ENCODE data around the gene BCOR. TPM values are rescaled to one million over a fixed set of nuclear protein-coding genes. Genes with fewer than 3 reads are reported as not detected.

Gene BCOR
- total and polyA plus RNA-seq, 2 of the 13 experiments (the other 11 are each of a cell fraction or from before 2014, with no cell fraction given), result 14.3 to 15.2 TPM

DNA sequence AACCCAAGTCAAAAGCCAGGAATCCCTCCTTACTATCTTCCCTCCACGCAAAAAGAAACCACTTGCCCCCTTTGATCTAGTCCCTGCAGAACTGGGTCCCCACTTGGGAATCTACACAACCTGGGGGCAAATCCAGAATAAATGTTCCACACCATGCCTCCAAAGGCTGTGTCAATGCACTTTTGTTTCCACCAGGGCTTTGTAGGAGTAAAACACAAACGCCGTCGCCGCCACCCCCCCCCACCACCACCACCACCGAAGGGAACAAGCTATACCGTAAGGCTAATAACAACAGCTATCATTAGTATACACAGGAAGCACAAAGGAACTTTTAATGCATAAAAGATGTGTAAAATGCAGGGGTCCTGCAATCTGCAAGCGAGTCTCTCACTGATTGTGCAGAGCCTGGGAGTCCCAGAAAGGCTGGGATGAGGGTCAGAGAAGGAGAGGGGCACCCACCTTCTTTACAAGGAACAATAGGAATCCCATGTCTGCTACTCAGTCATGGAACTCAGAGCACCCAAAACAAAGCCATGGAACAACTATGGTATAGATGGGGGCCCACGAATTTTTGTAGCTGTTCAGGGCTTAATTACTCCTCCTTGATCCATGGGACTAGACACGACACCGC, 13.2 kb downstream of the BCOR start:
- Histone ChIP-seq H2AFZ (ENCODE audit: low read length) (no peak overlapping the region), H3K27me3 (ENCODE audit: control insufficient read depth in 1 of 2, insufficient read depth in 2 of 2, low read length in 2 of 2) (no peaks in the 10 kb centered on the region), H3K27ac (ENCODE audit: extremely low read length, insufficient read depth, low read length) (peak overlapping the region; percentile 76), H3K9me3 (ENCODE audit: low read length) (no peaks in the 10 kb centered on the region), H3K36me3 (replicated peaks in 1 of 2; ENCODE audit: control insufficient read depth in 1 of 2, insufficient read depth in 2 of 2, low read length in 2 of 2) (no peaks in the 10 kb centered on the region; a peak in 1 of 5 replicates), H3K4me3 (replicated peaks in 1 of 3; ENCODE audit: insufficient read depth in 1 of 3, low read depth in 2 of 3, low read length in 3 of 3) (peak overlapping the region in 2 of 3 experiments; percentile 50 to 67; a peak in 2 of 6 replicates), H3K4me1 (ENCODE audit: insufficient read depth, low read length) (peaks cover 85% of the 10 kb centered on the region), H3K79me2 (ENCODE audit: insufficient read depth, low read length) (peaks cover 89% of the 10 kb centered on the region), H3K9ac (ENCODE audit: insufficient read depth, low read depth, low read length) (peak overlapping the region; percentile 54; the same call in 1 of the 2 replicates), H4K20me1 (ENCODE audit: insufficient read depth, low read length) (peaks cover 44% of the 10 kb centered on the region), H3K4me2 (ENCODE audit: low read depth, low read length) (peak overlapping the region; percentile 66)
- no TSS peak for BruUV-seq (replicated peaks)
- 34% methylated on average over 10 of the region's 11 CpGs for WGBS (ENCODE audit: low lambda C conversion rate)
- FAIRE-seq (no peak), ATAC-seq (no peak), DNase-seq (ENCODE audit: low spot score) (no peak)
- POLR2A ChIA-PET, result interaction anchor here (0.8 to 1.6 kb wide), 2 partner anchors 13 to 24 kb away, joined by 3 to 5 read pairs; partner anchors contain the start of gene BCOR
- CTCF ChIA-PET (ENCODE audit: low intra/inter-chr PET ratio, low total read pairs), result no interaction called here
- in situ Hi-C loops (cut with HindIII; ENCODE audit: extremely low pct_ligation_motif_present, low pct_unique_long_range_greater_than_20kb), result loop anchor here (10.0 kb wide), 1 partner anchor 180 kb away; no protein-coding TSS in a partner anchor
- intact Hi-C loops (cut with micrococcal nuclease; ENCODE audit: unreplicated experiment), result loop anchor here (5.0 kb wide), 2 partner anchors 73 to 88 kb away; no protein-coding TSS in a partner anchor
- TF ChIP-seq BRD4 (CRISPR knock-in tag; IDR thresholded peaks at IDR 0.05), result no peak
- no peak for TF ChIP-seq ZNF44 (CRISPR knock-in tag; IDR thresholded peaks at IDR 0.05)
- TF ChIP-seq, protein P1, sequence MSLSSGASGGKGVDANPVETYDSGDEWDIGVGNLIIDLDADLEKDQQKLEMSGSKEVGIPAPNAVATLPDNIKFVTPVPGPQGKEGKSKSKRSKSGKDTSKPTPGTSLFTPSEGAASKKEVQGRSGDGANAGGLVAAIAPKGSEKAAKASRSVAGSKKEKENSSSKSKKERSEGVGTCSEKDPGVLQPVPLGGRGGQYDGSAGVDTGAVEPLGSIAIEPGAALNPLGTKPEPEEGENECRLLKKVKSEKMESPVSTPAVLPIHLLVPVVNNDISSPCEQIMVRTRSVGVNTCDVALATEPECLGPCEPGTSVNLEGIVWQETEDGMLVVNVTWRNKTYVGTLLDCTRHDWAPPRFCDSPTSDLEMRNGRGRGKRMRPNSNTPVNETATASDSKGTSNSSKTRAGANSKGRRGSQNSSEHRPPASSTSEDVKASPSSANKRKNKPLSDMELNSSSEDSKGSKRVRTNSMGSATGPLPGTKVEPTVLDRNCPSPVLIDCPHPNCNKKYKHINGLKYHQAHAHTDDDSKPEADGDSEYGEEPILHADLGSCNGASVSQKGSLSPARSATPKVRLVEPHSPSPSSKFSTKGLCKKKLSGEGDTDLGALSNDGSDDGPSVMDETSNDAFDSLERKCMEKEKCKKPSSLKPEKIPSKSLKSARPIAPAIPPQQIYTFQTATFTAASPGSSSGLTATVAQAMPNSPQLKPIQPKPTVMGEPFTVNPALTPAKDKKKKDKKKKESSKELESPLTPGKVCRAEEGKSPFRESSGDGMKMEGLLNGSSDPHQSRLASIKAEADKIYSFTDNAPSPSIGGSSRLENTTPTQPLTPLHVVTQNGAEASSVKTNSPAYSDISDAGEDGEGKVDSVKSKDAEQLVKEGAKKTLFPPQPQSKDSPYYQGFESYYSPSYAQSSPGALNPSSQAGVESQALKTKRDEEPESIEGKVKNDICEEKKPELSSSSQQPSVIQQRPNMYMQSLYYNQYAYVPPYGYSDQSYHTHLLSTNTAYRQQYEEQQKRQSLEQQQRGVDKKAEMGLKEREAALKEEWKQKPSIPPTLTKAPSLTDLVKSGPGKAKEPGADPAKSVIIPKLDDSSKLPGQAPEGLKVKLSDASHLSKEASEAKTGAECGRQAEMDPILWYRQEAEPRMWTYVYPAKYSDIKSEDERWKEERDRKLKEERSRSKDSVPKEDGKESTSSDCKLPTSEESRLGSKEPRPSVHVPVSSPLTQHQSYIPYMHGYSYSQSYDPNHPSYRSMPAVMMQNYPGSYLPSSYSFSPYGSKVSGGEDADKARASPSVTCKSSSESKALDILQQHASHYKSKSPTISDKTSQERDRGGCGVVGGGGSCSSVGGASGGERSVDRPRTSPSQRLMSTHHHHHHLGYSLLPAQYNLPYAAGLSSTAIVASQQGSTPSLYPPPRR (CRISPR knock-in tag; IDR thresholded peaks at IDR 0.05; ENCODE audit: borderline replicate concordance), result no peak
- TF ChIP-seq, protein P2, sequence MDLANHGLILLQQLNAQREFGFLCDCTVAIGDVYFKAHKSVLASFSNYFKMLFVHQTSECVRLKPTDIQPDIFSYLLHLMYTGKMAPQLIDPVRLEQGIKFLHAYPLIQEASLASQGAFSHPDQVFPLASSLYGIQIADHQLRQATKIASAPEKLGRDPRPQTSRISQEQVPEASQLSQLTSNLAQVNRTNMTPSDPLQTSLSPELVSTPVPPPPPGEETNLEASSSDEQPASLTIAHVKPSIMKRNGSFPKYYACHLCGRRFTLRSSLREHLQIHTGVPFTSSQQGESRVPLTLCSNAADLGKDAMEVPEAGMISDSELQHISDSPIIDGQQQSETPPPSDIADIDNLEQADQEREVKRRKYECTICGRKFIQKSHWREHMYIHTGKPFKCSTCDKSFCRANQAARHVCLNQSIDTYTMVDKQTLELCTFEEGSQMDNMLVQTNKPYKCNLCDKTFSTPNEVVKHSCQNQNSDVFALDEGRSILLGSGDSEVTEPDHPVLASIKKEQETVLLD (CRISPR knock-in tag; IDR thresholded peaks at IDR 0.05; ENCODE audit: low read depth), result no peak
- no peak for TF ChIP-seq SYNCRIP (IDR thresholded peaks at IDR 0.05; ENCODE audit: insufficient read depth, low read depth, low read length)
- TF ChIP-seq NFYB (CRISPR knock-in tag; IDR thresholded peaks at IDR 0.05), result no peak
- TF ChIP-seq CREM (IDR thresholded peaks at IDR 0.05), result no peak
- no peak for TF ChIP-seq CREM (CRISPR knock-in tag; IDR thresholded peaks at IDR 0.05)
- TF ChIP-seq POLR2AphosphoS2 (IDR thresholded peaks at IDR 0.05; ENCODE audit: low read depth, low read length), result no peak
- TF ChIP-seq THAP11 (CRISPR knock-in tag; IDR thresholded peaks at IDR 0.05), result no peak
- TF ChIP-seq, protein P3, sequence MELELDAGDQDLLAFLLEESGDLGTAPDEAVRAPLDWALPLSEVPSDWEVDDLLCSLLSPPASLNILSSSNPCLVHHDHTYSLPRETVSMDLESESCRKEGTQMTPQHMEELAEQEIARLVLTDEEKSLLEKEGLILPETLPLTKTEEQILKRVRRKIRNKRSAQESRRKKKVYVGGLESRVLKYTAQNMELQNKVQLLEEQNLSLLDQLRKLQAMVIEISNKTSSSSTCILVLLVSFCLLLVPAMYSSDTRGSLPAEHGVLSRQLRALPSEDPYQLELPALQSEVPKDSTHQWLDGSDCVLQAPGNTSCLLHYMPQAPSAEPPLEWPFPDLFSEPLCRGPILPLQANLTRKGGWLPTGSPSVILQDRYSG (CRISPR knock-in tag; IDR thresholded peaks at IDR 0.05), result no peak
- TF ChIP-seq JDP2 (CRISPR knock-in tag; IDR thresholded peaks at IDR 0.05; ENCODE audit: borderline replicate concordance), result no peak
- TF ChIP-seq, protein P4, sequence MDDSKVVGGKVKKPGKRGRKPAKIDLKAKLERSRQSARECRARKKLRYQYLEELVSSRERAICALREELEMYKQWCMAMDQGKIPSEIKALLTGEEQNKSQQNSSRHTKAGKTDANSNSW (CRISPR knock-in tag; IDR thresholded peaks at IDR 0.05; ENCODE audit: borderline replicate concordance), result no peak
- no peak for TF ChIP-seq ZNF335 (CRISPR knock-in tag; IDR thresholded peaks at IDR 0.05)
- no peak for TF ChIP-seq GATA4 (IDR thresholded peaks at IDR 0.05; ENCODE audit: borderline replicate concordance, low read depth)
